ENCODE measurements around the gene AFG1L.
"Not testable (repeated sequence)": the region's sequence is repeated elsewhere in the genome, so short reads cannot be mapped to it uniquely, and the experiment has no call there.

Gene AFG1L

GRCh38 chr6:108274546-108274945 is 20.3 kb upstream of the AFG1L start:
- Mint-ChIP-seq H3K27ac (no peak overlapping the region), H3K27me3 (no peaks in the 10 kb centered on the region), H3K4me3 (no peak overlapping the region), H3K9me3 (no peaks in the 10 kb centered on the region), H3K4me1 (ENCODE audit: low read depth) (no peaks in the 10 kb centered on the region), H3K36me3 (ENCODE audit: low read depth) (no peaks in the 10 kb centered on the region)
- DNase-seq: no peak

GRCh38 chr6:108275976-108276375 is 18.9 kb upstream of the AFG1L start:
- no peaks in the 10 kb centered on the region for H3K4me1 Mint-ChIP-seq (ENCODE audit: low read depth)
- H3K27ac Mint-ChIP-seq: no peak overlapping the region
- H3K9me3 Mint-ChIP-seq: no peaks in the 10 kb centered on the region
- no peak overlapping the region for H3K4me3 Mint-ChIP-seq
- H3K36me3 Mint-ChIP-seq (ENCODE audit: low read depth): no peaks in the 10 kb centered on the region
- no peaks in the 10 kb centered on the region for H3K27me3 Mint-ChIP-seq
- no peak for DNase-seq

- H3K4me3 Mint-ChIP-seq: no peak overlapping the region
- H3K36me3 Mint-ChIP-seq (ENCODE audit: low read depth): no peaks in the 10 kb centered on the region
- no peaks in the 10 kb centered on the region for H3K4me1 Mint-ChIP-seq (ENCODE audit: low read depth)
- no peaks in the 10 kb centered on the region for H3K9me3 Mint-ChIP-seq
- DNase-seq: no peak
- no peak overlapping the region for H3K27ac Mint-ChIP-seq
- no peaks in the 10 kb centered on the region for H3K27me3 Mint-ChIP-seq
Measured at GRCh38 chr6:108277295-108277694, 17.6 kb upstream of the AFG1L start.

- Mint-ChIP-seq H3K36me3 (ENCODE audit: low read depth) (no peaks in the 10 kb centered on the region), H3K9me3 (no peaks in the 10 kb centered on the region), H3K4me1 (ENCODE audit: low read depth) (no peaks in the 10 kb centered on the region), H3K27me3 (no peaks in the 10 kb centered on the region), H3K4me3 (no peak overlapping the region), H3K27ac (no peak overlapping the region)
- no peak for DNase-seq
Measured at GRCh38 chr6:108277831-108278230, 17.0 kb upstream of the AFG1L start.

- H3K27me3 Mint-ChIP-seq: no peaks in the 10 kb centered on the region
- H3K36me3 Mint-ChIP-seq (ENCODE audit: low read depth): no peaks in the 10 kb centered on the region
- no peak overlapping the region for H3K4me3 Mint-ChIP-seq
- DNase-seq: no peak
- H3K4me1 Mint-ChIP-seq (ENCODE audit: low read depth): peaks cover 4% of the 10 kb centered on the region
- no peak overlapping the region for H3K27ac Mint-ChIP-seq
- no peaks in the 10 kb centered on the region for H3K9me3 Mint-ChIP-seq
Measured at GRCh38 chr6:108285381-108285780, 9.5 kb upstream of the AFG1L start.

DNA sequence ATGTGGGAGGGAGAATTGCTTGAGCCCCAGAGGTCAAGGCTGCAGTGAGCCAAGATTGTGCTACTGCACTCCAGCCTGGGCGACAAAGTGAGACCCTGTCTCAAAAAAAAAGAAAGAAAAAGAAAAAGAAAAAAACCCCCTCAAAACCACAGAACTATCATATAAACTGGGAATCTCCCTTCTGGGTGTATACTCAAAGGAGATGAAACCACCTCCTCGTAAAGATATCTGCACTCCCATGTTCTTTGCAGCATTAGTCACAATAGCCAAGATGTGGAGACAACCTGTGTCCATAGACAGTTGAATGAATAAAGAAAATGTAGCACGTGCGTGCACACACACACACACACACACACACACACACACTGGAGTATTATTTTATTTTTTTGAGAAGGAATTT is 8.5 kb upstream of the AFG1L start:
- no peaks in the 10 kb centered on the region for H3K27me3 Mint-ChIP-seq
- no peaks in the 10 kb centered on the region for H3K36me3 Mint-ChIP-seq (ENCODE audit: low read depth)

DNA sequence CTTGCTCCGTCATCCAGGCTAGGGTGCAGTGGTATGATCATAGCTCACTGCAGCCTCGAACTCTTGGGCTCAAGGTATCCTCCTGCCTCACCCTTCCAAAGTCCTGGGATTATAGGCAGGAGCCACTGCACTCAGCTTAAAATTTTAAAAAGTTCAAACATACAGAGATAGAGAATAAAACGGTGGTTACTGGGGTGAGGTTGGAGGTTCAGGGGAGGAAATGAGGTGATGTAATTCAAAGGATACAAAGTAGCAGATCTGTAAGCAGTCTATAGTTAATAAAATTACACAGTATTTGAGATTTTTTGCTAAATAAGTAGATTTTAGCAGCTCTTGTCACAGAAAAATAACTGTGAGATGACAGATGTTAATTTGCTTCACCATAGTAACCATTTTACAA is 7.5 kb upstream of the AFG1L start:
- H3K4me3 Mint-ChIP-seq: no peak overlapping the region
- H3K27ac Mint-ChIP-seq: no peak overlapping the region
- H3K9me3 Mint-ChIP-seq: no peaks in the 10 kb centered on the region
- H3K27me3 Mint-ChIP-seq: no peaks in the 10 kb centered on the region
- no peak for DNase-seq
- H3K4me1 Mint-ChIP-seq (ENCODE audit: low read depth): peaks cover 4% of the 10 kb centered on the region
- no peaks in the 10 kb centered on the region for H3K36me3 Mint-ChIP-seq (ENCODE audit: low read depth)

More for the DNA sequence above, 8.5 kb upstream of the AFG1L start:
- Mint-ChIP-seq H3K4me3 (no peak overlapping the region), H3K27ac (no peak overlapping the region), H3K9me3 (no peaks in the 10 kb centered on the region), H3K4me1 (ENCODE audit: low read depth) (peaks cover 4% of the 10 kb centered on the region)
- no peak for DNase-seq

GRCh38 chr6:108288742-108289141 is 6.1 kb upstream of the AFG1L start:
- H3K4me3 Mint-ChIP-seq: no peak overlapping the region
- peaks cover 4% of the 10 kb centered on the region for H3K4me1 Mint-ChIP-seq (ENCODE audit: low read depth)
- H3K27me3 Mint-ChIP-seq: no peaks in the 10 kb centered on the region
- H3K27ac Mint-ChIP-seq: no peak overlapping the region
- no peaks in the 10 kb centered on the region for H3K36me3 Mint-ChIP-seq (ENCODE audit: low read depth)
- no peak for DNase-seq
- H3K9me3 Mint-ChIP-seq: no peaks in the 10 kb centered on the region

GRCh38 chr6:108291091-108291490 is 3.8 kb upstream of the AFG1L start:
- DNase-seq: no peak
- Mint-ChIP-seq H3K27me3 (no peaks in the 10 kb centered on the region), H3K4me3 (no peak overlapping the region), H3K36me3 (ENCODE audit: low read depth) (peaks cover 11% of the 10 kb centered on the region), H3K27ac (no peak overlapping the region), H3K9me3 (no peaks in the 10 kb centered on the region), H3K4me1 (ENCODE audit: low read depth) (peaks cover 18% of the 10 kb centered on the region)

DNA sequence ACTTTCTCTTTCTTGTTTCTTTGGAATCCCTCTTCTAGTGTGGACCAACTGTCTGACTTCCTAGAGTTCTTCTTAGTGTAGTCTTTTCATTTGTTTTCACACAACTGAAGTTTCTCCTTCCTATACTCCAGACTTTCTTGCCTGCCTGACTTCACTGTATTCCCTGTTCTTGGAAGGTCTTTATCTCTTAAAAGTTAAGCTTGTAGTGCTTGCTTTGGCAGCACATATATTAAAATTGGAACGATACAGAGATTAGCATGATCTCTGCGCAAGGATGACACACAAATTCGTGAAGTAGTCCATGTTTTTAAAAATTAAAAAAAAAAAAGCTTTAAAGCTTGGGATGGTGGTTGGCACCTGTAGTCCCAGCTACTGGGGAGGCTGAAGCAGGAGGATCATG is 2.3 kb upstream of the AFG1L start:
- H3K9me3 Mint-ChIP-seq, H3K4me3 Mint-ChIP-seq, DNase-seq, H3K27ac Mint-ChIP-seq, H3K27me3 Mint-ChIP-seq: not testable (repeated sequence)
- H3K4me1 Mint-ChIP-seq (ENCODE audit: low read depth): peaks cover 15% of the 10 kb centered on the region
- H3K36me3 Mint-ChIP-seq (ENCODE audit: low read depth): peaks cover 11% of the 10 kb centered on the region

- Mint-ChIP-seq H3K4me1 (ENCODE audit: low read depth) (peaks cover 18% of the 10 kb centered on the region), H3K27ac (peak overlapping the region; percentile 100), H3K9me3 (no peaks in the 10 kb centered on the region), H3K27me3 (no peaks in the 10 kb centered on the region), H3K36me3 (ENCODE audit: low read depth) (peaks cover 11% of the 10 kb centered on the region), H3K4me3 (peak overlapping the region; percentile 93)
- DNase-seq: peak; percentile 30
Measured at GRCh38 chr6:108293527-108294296, 1.1 kb upstream of the AFG1L start.

GRCh38 chr6:108294297-108294726 is 542 bp upstream of the AFG1L start:
- Mint-ChIP-seq H3K4me1 (ENCODE audit: low read depth) (peaks cover 19% of the 10 kb centered on the region), H3K9me3 (no peaks in the 10 kb centered on the region), H3K4me3 (peak overlapping the region; percentile 93), H3K27me3 (no peaks in the 10 kb centered on the region), H3K27ac (peak overlapping the region; percentile 100), H3K36me3 (ENCODE audit: low read depth) (peaks cover 11% of the 10 kb centered on the region)
- DNase-seq: no peak

DNA sequence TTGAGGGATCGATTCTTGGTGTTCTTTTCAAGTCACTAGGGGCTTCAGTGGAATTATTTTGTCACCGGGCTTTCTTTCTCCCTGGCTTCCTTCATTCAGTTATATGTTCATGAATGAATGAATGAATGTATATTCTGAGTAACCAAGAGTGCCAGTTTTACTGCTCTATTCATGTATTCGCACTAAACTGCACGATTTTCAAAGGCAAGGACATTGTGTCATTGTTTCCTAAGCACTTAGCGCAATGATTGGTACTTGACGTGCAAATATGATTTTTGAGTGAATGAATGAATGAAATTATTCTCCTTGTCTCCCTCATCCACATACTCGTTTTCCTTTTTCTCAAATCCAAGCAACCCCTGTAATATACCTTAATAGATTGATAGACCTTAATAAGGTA is 822 bp downstream of the AFG1L start:
- Mint-ChIP-seq H3K27me3 (no peaks in the 10 kb centered on the region), H3K4me3 (peak overlapping the region; percentile 93), H3K9me3 (no peaks in the 10 kb centered on the region), H3K27ac (peak overlapping the region; percentile 100), H3K4me1 (ENCODE audit: low read depth) (peaks cover 22% of the 10 kb centered on the region), H3K36me3 (ENCODE audit: low read depth) (peaks cover 11% of the 10 kb centered on the region)
- DNase-seq: no peak

DNA sequence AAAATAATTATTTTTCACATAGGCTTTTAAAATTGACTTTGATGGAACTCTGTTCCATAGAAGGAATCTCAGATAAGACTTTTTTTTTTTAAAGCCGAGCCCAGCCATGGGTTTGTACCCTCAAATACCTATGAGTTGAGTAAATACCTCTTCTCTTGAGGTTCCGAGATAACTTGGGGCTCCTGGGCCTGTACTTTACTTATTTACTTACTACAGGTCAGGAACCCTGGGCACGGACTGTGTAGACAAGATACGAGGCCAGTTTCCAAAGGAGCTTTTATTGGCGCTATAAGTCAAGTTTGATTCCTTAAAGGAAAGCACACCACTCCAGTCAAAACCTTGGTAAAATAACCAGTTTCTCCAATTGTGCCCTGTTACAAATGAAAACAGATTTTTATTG is 7.5 kb downstream of the AFG1L start:
- Mint-ChIP-seq H3K4me3 (no peak overlapping the region), H3K27me3 (no peaks in the 10 kb centered on the region), H3K9me3 (no peaks in the 10 kb centered on the region), H3K36me3 (ENCODE audit: low read depth) (peaks cover 2% of the 10 kb centered on the region), H3K4me1 (ENCODE audit: low read depth) (peaks cover 8% of the 10 kb centered on the region), H3K27ac (no peak overlapping the region)
- no peak for DNase-seq

DNA sequence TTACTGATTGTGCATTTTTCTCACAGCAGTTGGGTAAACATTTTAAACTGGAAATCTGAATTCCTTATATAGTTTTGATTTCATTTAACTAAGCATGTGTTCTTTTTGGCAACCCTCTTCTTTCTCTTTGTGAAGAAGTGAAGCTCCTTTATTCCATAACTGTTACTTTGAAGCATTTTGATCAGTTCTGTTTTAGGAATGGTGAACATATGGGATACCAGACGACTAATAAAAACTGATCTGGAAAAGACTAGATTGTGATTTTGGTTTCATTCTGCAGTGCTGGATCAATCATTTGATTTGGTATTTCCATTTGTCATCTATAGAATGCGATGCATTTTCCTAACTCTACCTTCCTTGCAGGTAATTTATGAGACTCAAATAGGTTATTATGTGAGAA is 9.8 kb downstream of the AFG1L start:
- DNase-seq: no peak
- Mint-ChIP-seq H3K4me1 (ENCODE audit: low read depth) (peaks cover 3% of the 10 kb centered on the region), H3K27ac (no peak overlapping the region), H3K9me3 (no peaks in the 10 kb centered on the region), H3K27me3 (no peaks in the 10 kb centered on the region), H3K36me3 (ENCODE audit: low read depth) (peaks cover 2% of the 10 kb centered on the region), H3K4me3 (no peak overlapping the region)

DNA sequence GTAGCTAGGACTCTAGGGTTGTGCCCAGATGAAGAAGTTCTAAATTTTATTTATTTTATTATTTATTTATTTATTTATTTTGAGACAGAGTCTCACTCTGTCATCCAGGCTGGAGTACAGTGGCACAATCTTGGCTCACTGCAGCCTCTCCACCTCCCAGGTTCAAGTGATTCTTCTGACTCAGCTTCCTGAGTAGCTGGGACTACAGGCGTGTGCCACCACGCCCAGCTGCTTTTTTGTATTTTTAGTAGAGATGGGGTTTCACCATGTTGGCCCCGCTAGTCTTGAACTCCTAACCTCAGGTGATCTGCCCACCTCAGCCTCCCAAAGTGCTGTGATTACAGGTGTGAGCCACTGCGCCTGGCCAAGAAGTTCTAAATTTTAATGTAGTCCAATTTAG is 13.8 kb downstream of the AFG1L start:
- not testable (repeated sequence) for H3K4me1 Mint-ChIP-seq (ENCODE audit: low read depth); H3K27ac Mint-ChIP-seq; H3K27me3 Mint-ChIP-seq; H3K9me3 Mint-ChIP-seq; H3K4me3 Mint-ChIP-seq; DNase-seq; H3K36me3 Mint-ChIP-seq (ENCODE audit: low read depth)

All from activated T-cell treated with anti-CD3 and anti-CD28 coated beads, Interleukin-2, amount 50 U/mL, for 24 hours (primary cell).